ENCODE results near the gene PLPP6. TPM values are rescaled to one million over a fixed set of nuclear protein-coding genes. Genes with fewer than 3 reads are reported as not detected.

Gene PLPP6
- total and polyA plus RNA-seq, 2 of the 8 experiments (the other 6 are each of a cell fraction or from before 2014, with no cell fraction given), result 11.8 to 13.3 TPM

GRCh38 chr9:4706971-4707622 lies 45.0 kb downstream of the PLPP6 start:
- 91% methylated on average over 4 of the region's 4 CpGs; no CpG with 5 or more reads in 1 of the 2 experiments for WGBS, 2 experiments (ENCODE audit: extremely low coverage in 1 of 2, insufficient coverage in 1 of 2, insufficient read length in 1 of 2, insufficient replicate concordance in 2 of 2, low coverage in 1 of 2, low lambda C conversion rate in 2 of 2, missing lambda C conversion rate in 1 of 2)
- H3K79me1 ChIP-seq (ENCODE audit: low read depth, low read length), result no peaks in the 10 kb centered on the region
- no peak for TF ChIP-seq SP4 (IDR thresholded peaks at IDR 0.05; ENCODE audit: low read length)
- no peak for TF ChIP-seq ATF3 (IDR thresholded peaks at IDR 0.05; ENCODE audit: insufficient read depth, low read depth, low read length)
- no peak for TF ChIP-seq RFX5 (IDR thresholded peaks at IDR 0.05; ENCODE audit: borderline replicate concordance, low read depth, low read length)
- TF ChIP-seq KDM1A (IDR thresholded peaks at IDR 0.05; ENCODE audit: borderline replicate concordance, low read length), result no peak
- TF ChIP-seq PHF8 (conservative IDR thresholded peaks at IDR 0.05; ENCODE audit: low read depth, low read length), result no peak

More at GRCh38 chr9:4706971-4707622, 45.0 kb downstream of the PLPP6 start:
- H3K14ac ChIP-seq (ENCODE audit: insufficient read length), result no peak overlapping the region
- H4K91ac ChIP-seq (replicated peaks; ENCODE audit: insufficient read length, low read length), result no peak overlapping the region
- no peak overlapping the region for H2BK120ac ChIP-seq (replicated peaks; ENCODE audit: low read depth, low read length)
- H2AK5ac ChIP-seq (ENCODE audit: low read depth, low read length), result no peak overlapping the region
- no peak overlapping the region for H2BK15ac ChIP-seq (ENCODE audit: low read length)
- no peak overlapping the region for H3K9ac ChIP-seq (replicated peaks in 1 of 4; ENCODE audit: extremely low read depth in 1 of 4, low read depth in 3 of 4, low read length in 3 of 4)
- no peak overlapping the region for H2BK20ac ChIP-seq (ENCODE audit: low read length)
- no peak overlapping the region for H3K27ac ChIP-seq (ENCODE audit: low read depth, low read length)
- H4K5ac ChIP-seq (ENCODE audit: insufficient read length, low read depth, low read length), result no peak overlapping the region
- no peak overlapping the region for H2BK12ac ChIP-seq (ENCODE audit: low read depth, low read length)
- H3K4me3 ChIP-seq (ENCODE audit: extremely low read depth in 1 of 4, insufficient read depth in 2 of 4, low read depth in 3 of 4, low read length in 4 of 4), result no peak overlapping the region
- no peak overlapping the region for H2BK5ac ChIP-seq (ENCODE audit: low read depth, low read length)
- no peak for DNase-seq (ENCODE audit: low read depth in 1 of 2, low spot score in 2 of 2)
- H4K20me1 ChIP-seq (replicated peaks in 1 of 2; ENCODE audit: control insufficient read depth in 1 of 2, insufficient read depth in 2 of 2, low read length in 2 of 2), result no peaks in the 10 kb centered on the region
- no peaks in the 10 kb centered on the region for H3K27me3 ChIP-seq (replicated peaks in 1 of 4; ENCODE audit: control insufficient read depth in 3 of 4, extremely low read depth in 1 of 4, insufficient read depth in 3 of 4, low read length in 3 of 4)
- H3K4me2 ChIP-seq (ENCODE audit: insufficient read depth in 1 of 2, low read depth in 2 of 2, low read length in 2 of 2), result no peak overlapping the region
- H3K18ac ChIP-seq (ENCODE audit: extremely low read depth, low read length), result no peak overlapping the region
- FAIRE-seq, result no peak
- H3K79me2 ChIP-seq (ENCODE audit: control insufficient read depth in 1 of 2, insufficient read depth in 2 of 2, low read length in 2 of 2), result no peaks in the 10 kb centered on the region
- no peaks in the 10 kb centered on the region for H3K23me2 ChIP-seq (ENCODE audit: low read depth, low read length)
- H3K36me3 ChIP-seq (ENCODE audit: control insufficient read depth in 2 of 4, insufficient read depth in 4 of 4, low read length in 3 of 4), result peaks cover 3 to 14% (median 4%) of the 10 kb centered on the region in 4 experiments; a peak in 3 of 8 replicates
- no peak overlapping the region for H2AFZ ChIP-seq (ENCODE audit: low read length)
- H3K23ac ChIP-seq (ENCODE audit: insufficient read length), result no peak overlapping the region
- no peak overlapping the region for H3K56ac ChIP-seq (replicated peaks; ENCODE audit: insufficient read length, low read depth, low read length)
- ChIA-PET CTCF (ENCODE audit: partially characterized antibody) (interaction anchor here (0.6 to 0.7 kb wide), 2 partner anchors 14 to 217 kb away, joined by 3 read pairs; partner anchors contain the start of gene SLC1A1), POLR2A (ENCODE audit: partially characterized antibody) (interaction anchor here (0.9 kb wide), 1 partner anchor 31 kb away, joined by 3 read pairs; no protein-coding TSS in a partner anchor)
- no peak overlapping the region for H3K4ac ChIP-seq (replicated peaks; ENCODE audit: insufficient read length, low read depth, low read length)
- no peaks in the 10 kb centered on the region for H3K4me1 ChIP-seq (replicated peaks in 1 of 4; ENCODE audit: control insufficient read depth in 3 of 4, insufficient read depth in 4 of 4, low read length in 3 of 4)
- no peaks in the 10 kb centered on the region for H3K9me3 ChIP-seq (ENCODE audit: insufficient read depth in 2 of 2, low read depth in 1 of 2, low read length in 1 of 2)
- no peak overlapping the region for H4K8ac ChIP-seq (ENCODE audit: extremely low read depth, insufficient read depth, low read length)

Data from H1 (cell line).